Measurements from ENCODE around the gene ADCY3.
A peak's percentile ranks its signal among the peaks of the same experiment; 100 is the strongest.
"Not testable (repeated sequence)": the region's sequence is repeated elsewhere in the genome, so short reads cannot be mapped to it uniquely, and the experiment has no call there.

ADCY3 gene

DNA sequence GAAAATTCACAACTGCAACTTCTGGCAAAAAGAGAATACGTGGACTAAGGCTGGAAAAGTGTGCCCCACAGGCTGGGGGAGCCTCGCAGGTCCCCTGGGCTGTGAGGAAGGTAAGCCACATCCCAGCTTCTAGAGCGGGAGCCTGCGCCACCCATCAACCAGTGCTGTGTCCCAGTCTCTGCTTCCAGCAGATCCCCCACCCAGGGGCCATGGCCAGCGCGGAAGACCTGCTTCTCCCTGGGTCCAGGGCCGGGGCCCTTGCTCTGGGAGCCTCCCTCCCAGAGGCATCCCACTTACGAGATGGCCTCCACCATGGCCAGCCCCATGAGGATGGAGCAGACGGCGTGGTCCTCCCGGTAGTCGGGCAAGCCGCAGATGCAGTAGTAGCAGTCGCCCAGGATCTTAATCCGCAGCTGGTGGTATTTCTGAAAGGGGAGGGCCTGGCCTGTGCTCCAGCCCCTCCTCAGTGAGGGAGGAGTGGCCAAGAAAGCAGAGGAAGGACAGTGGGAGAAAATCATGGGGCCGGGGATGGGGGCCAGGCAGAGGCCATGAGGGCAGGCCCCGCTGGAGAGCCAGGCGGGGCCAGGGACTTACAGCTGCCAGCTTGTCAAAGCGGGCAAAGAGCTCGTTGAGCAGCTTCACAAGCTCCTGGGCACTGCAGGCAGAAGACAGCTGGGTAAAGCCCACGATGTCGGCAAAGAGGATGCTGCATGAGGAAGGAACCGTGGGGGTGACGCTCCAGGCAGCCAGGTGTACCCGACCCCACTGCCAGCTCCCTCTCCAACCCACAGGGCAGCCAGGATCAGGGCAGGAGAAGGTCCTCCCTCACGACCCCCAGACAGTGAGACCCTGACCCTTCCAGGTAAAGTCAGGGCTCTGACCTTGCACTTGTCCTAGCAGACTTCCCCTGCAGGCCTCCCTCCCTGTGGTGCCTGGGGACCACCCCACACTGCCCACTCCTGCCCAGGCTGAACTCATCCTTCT is 78.8 kb downstream of the ADCY3 start:
- Mint-ChIP-seq H3K9me3 (no peaks in the 10 kb centered on the region), H3K4me1 (no peaks in the 10 kb centered on the region), H3K27ac (no peak overlapping the region)

DNA sequence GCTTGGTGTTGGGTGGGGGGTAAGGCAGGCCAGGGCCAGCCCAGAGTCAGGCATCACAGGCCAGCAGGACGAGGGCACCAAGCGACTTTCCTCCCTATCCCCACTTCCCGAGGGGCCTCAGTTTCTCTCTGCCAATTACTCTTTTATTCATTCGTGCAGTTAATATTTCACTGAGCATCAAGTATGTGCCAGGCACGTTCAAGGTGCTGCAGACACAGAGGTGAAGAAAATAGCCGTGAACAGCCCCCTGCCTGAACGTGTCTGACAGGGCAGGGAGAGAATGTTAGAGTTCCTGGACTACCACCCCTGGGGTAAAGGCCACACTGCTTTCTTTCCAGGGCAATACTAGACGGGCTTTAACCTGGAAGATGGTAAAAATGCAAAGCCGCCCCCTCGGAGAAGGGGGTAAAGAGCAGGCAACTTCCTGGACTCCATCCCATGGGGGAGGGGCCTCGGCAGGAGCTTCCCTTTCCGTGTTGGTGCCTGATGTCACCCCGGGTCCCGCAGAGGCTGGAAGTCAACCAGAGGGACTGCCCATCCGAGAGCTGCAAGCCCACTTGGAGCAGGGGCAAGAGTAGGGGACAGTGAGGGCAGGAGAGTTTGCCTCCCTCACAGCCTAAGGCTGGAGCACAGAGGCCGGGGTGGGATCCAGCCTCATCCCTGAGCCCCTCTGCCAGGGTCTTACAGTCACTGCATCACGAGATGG is 79.7 kb downstream of the ADCY3 start:
- no peaks in the 10 kb centered on the region for H3K9me3 Mint-ChIP-seq
- DNase-seq (ENCODE audit: low spot score in 2 of 2) (no peak), ATAC-seq (no peak)
- peaks cover 28% of the 10 kb centered on the region for H3K36me3 Mint-ChIP-seq
- no peaks in the 10 kb centered on the region for H3K4me1 Mint-ChIP-seq
- H3K27ac Mint-ChIP-seq: no peak overlapping the region
- no peak overlapping the region for H3K4me3 Mint-ChIP-seq

More for the DNA sequence above, 78.8 kb downstream of the ADCY3 start:
- H3K4me3 Mint-ChIP-seq: no peak overlapping the region
- ATAC-seq (no peak), DNase-seq (ENCODE audit: low spot score in 2 of 2) (no peak)
- peaks cover 22% of the 10 kb centered on the region for H3K36me3 Mint-ChIP-seq

- Mint-ChIP-seq H3K9me3 (no peaks in the 10 kb centered on the region), H3K4me3 (no peak overlapping the region), H3K4me1 (no peaks in the 10 kb centered on the region), H3K27ac (no peak overlapping the region), H3K36me3 (peaks cover 28% of the 10 kb centered on the region)
- DNase-seq (ENCODE audit: low spot score in 2 of 2) (no peak), ATAC-seq (no peak)
Observed at GRCh38 chr2:24839729-24840128, 80.3 kb downstream of the ADCY3 start.

DNA sequence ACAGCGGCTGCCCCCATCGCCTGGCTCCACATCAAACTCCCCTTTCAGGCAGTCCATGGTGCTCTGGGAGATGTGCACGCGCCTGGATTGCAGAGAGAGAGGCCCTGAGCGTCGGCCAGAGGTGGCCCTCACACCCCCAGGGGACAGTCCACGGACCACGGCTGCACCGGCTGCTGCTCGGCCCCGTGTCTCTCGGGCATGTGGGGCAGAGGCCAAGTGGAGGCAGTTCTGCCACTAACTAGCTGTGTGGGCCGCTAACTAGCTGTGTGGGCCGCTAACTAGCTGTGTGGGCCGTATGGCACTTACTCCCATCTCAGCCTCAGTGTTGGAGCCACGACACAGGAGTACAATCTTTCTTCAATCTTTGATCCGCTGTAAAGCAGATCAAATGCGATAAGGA is 81.5 kb downstream of the ADCY3 start:
- Mint-ChIP-seq H3K36me3 (peaks cover 28% of the 10 kb centered on the region), H3K4me1 (no peaks in the 10 kb centered on the region), H3K9me3 (no peaks in the 10 kb centered on the region), H3K27ac (no peak overlapping the region), H3K4me3 (no peak overlapping the region)
- no peak for ATAC-seq
- DNase-seq (ENCODE audit: low spot score in 2 of 2): no peak

GRCh38 chr2:24837996-24838513 is 82.0 kb downstream of the ADCY3 start:
- DNase-seq (ENCODE audit: low spot score in 2 of 2) (no peak), ATAC-seq (no peak)
- no peak overlapping the region for H3K27ac Mint-ChIP-seq
- no peaks in the 10 kb centered on the region for H3K9me3 Mint-ChIP-seq
- no peaks in the 10 kb centered on the region for H3K4me1 Mint-ChIP-seq
- H3K36me3 Mint-ChIP-seq: peaks cover 29% of the 10 kb centered on the region
- H3K4me3 Mint-ChIP-seq: no peak overlapping the region

GRCh38 chr2:24836706-24837105 is 83.3 kb downstream of the ADCY3 start:
- no peak overlapping the region for H3K4me3 Mint-ChIP-seq
- no peak for ATAC-seq
- no peak for DNase-seq (ENCODE audit: low spot score in 2 of 2)
- H3K4me1 Mint-ChIP-seq: no peaks in the 10 kb centered on the region
- H3K36me3 Mint-ChIP-seq: peaks cover 33% of the 10 kb centered on the region
- H3K27ac Mint-ChIP-seq: no peak overlapping the region
- H3K9me3 Mint-ChIP-seq: no peaks in the 10 kb centered on the region

DNA sequence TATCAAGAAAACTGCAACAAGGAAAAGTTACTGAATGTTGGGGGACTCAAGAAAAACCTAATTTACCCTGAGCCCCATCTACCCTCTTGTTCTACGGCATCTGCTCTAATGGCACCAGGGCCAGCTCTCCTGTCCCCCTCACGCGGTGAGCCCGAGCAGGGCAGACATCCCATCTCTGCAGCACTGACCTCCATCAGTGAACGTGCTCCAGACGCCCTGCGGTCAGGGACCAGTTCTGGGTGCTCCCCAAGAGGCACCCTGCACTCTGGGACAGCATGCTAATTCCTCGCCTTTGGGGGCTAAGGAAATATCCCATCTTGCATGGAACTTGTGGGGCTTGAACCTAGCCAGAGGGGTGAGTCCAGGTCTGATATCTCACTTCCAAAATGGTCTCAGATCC is 83.8 kb downstream of the ADCY3 start:
- H3K4me3 Mint-ChIP-seq: no peak overlapping the region
- no peak overlapping the region for H3K27ac Mint-ChIP-seq
- H3K4me1 Mint-ChIP-seq: no peaks in the 10 kb centered on the region
- DNase-seq (ENCODE audit: low spot score in 2 of 2) (no peak), ATAC-seq (no peak)
- H3K9me3 Mint-ChIP-seq: no peaks in the 10 kb centered on the region
- peaks cover 28% of the 10 kb centered on the region for H3K36me3 Mint-ChIP-seq

GRCh38 chr2:24835411-24835810 is 84.6 kb downstream of the ADCY3 start:
- H3K4me1 Mint-ChIP-seq; H3K4me3 Mint-ChIP-seq; ATAC-seq; H3K9me3 Mint-ChIP-seq; H3K27ac Mint-ChIP-seq; DNase-seq (ENCODE audit: low spot score in 2 of 2): not testable (repeated sequence)
- H3K36me3 Mint-ChIP-seq: peaks cover 21% of the 10 kb centered on the region

- ATAC-seq (no peak), DNase-seq (ENCODE audit: low spot score in 2 of 2) (no peak)
- H3K27ac Mint-ChIP-seq: no peak overlapping the region
- H3K36me3 Mint-ChIP-seq: peaks cover 20% of the 10 kb centered on the region
- no peak overlapping the region for H3K4me3 Mint-ChIP-seq
- no peaks in the 10 kb centered on the region for H3K9me3 Mint-ChIP-seq
- no peaks in the 10 kb centered on the region for H3K4me1 Mint-ChIP-seq
Observed at GRCh38 chr2:24834733-24835395, 85.2 kb downstream of the ADCY3 start.

GRCh38 chr2:24833821-24834732 is 86.0 kb downstream of the ADCY3 start:
- no peak overlapping the region for H3K4me3 Mint-ChIP-seq
- ATAC-seq (no peak), DNase-seq (ENCODE audit: low spot score in 2 of 2) (no peak)
- H3K9me3 Mint-ChIP-seq: no peaks in the 10 kb centered on the region
- H3K27ac Mint-ChIP-seq: no peak overlapping the region
- peaks cover 20% of the 10 kb centered on the region for H3K36me3 Mint-ChIP-seq
- H3K4me1 Mint-ChIP-seq: no peaks in the 10 kb centered on the region

- H3K4me3 Mint-ChIP-seq: no peak overlapping the region
- H3K36me3 Mint-ChIP-seq: peaks cover 29% of the 10 kb centered on the region
- peak overlapping the region; percentile 8 for H3K27ac Mint-ChIP-seq
- ATAC-seq (no peak), DNase-seq (ENCODE audit: low spot score in 2 of 2) (no peak)
- H3K9me3 Mint-ChIP-seq: no peaks in the 10 kb centered on the region
- H3K4me1 Mint-ChIP-seq: no peaks in the 10 kb centered on the region
Observed at GRCh38 chr2:24832931-24833701, 86.9 kb downstream of the ADCY3 start.

- DNase-seq (ENCODE audit: low spot score in 2 of 2) (no peak), ATAC-seq (no peak)
- Mint-ChIP-seq H3K9me3 (no peaks in the 10 kb centered on the region), H3K4me1 (peaks cover 5% of the 10 kb centered on the region), H3K27ac (peak overlapping the region; percentile 8), H3K36me3 (peaks cover 35% of the 10 kb centered on the region), H3K4me3 (no peak overlapping the region)
Observed at GRCh38 chr2:24832521-24832920, 87.5 kb downstream of the ADCY3 start.

- no peak for ATAC-seq
- H3K36me3 Mint-ChIP-seq: peaks cover 39% of the 10 kb centered on the region
Observed at GRCh38 chr2:24832073-24832461, 88.0 kb downstream of the ADCY3 start.

More at GRCh38 chr2:24832073-24832461, 88.0 kb downstream of the ADCY3 start:
- Mint-ChIP-seq H3K4me3 (no peak overlapping the region), H3K4me1 (peaks cover 9% of the 10 kb centered on the region), H3K27ac (peak overlapping the region; percentile 8), H3K9me3 (no peaks in the 10 kb centered on the region)
- DNase-seq (ENCODE audit: low spot score in 2 of 2): no peak
